ENCODE data around the gene AKAP13. TPM values are rescaled to one million over a fixed set of nuclear protein-coding genes. Genes with fewer than 3 reads are reported as not detected.

Gene AKAP13
- total and polyA plus RNA-seq, 2 donors = 84.2 to 206 TPM

DNA sequence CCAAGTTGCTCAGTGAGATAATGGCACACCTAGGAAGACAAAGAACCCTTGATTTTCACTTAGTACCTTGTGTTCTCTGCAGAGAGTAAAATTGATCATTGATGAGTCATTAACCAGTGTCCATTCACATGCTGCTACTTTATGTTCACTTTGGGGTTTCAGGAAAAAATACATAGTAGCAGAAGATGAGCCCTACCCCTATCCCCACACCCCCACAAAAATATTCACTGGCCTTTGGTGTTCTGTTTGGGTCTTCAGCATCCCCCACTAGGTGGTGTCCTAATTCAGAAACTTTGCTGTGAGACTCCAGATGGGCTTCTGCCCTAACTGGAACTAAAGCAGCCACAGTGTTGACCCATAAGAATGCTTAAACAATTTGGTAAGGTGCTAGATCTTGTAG lies 235.5 kb downstream of the AKAP13 start:
- Histone ChIP-seq H3K36me3 (ENCODE audit: insufficient read depth) (peaks cover 2% of the 10 kb centered on the region), H3K4me3 (ENCODE audit: low read depth, low read length) (no peak overlapping the region), H3K4me1 (ENCODE audit: insufficient read depth) (no peaks in the 10 kb centered on the region), H3K27ac (ENCODE audit: low read depth) (no peak overlapping the region)
- DNase-seq (ENCODE audit: extremely low spot score) = no peak

DNA sequence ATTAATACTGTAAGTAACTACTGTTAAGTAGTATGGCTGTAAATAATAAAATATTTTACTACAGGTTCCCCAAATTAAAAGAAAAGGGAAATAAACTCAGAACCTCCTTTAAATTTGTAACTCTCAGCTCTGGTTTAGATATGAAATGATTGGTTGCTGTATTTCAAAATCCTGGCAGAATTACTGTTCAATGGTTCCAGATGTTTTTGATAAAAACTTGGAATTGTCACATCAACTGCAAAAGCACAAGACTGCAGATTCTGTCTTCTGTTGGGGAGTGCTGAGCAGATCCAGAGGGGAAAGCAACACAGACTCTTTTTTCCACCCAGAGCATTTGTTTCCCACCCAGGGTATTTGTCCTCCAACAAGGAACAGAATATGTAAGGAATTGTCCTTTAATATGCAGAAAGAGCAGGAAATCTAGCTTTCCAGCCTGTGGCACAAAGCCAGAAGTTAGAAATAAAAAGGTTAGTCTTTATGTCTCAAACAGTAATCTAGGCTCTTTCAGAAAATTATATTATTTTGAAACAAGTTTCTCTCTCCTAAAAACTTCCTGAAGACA lies 236.2 kb downstream of the AKAP13 start:
- peaks cover 2% of the 10 kb centered on the region for H3K36me3 ChIP-seq (ENCODE audit: insufficient read depth)
- no peak overlapping the region for H3K27ac ChIP-seq (ENCODE audit: low read depth)
- H3K4me3 ChIP-seq (ENCODE audit: low read depth, low read length) = no peak overlapping the region
- DNase-seq (ENCODE audit: extremely low spot score) = no peak
- no peaks in the 10 kb centered on the region for H3K4me1 ChIP-seq (ENCODE audit: insufficient read depth)

- Histone ChIP-seq H3K36me3 (ENCODE audit: insufficient read depth) (peaks cover 2% of the 10 kb centered on the region), H3K4me1 (ENCODE audit: insufficient read depth) (no peaks in the 10 kb centered on the region), H3K27ac (ENCODE audit: low read depth) (peak overlapping the region; percentile 94), H3K4me3 (ENCODE audit: low read depth, low read length) (no peak overlapping the region)
- 24% methylated on average over 1 of the region's 1 CpG for WGBS
- no peak for DNase-seq (ENCODE audit: extremely low spot score)
Measured at GRCh38 chr15:85618228-85618505, 237.8 kb downstream of the AKAP13 start.

GRCh38 chr15:85618956-85619491 lies 238.6 kb downstream of the AKAP13 start:
- Histone ChIP-seq H3K4me1 (ENCODE audit: insufficient read depth) (no peaks in the 10 kb centered on the region), H3K36me3 (ENCODE audit: insufficient read depth) (peaks cover 2% of the 10 kb centered on the region), H3K4me3 (ENCODE audit: low read depth, low read length) (peak overlapping the region; percentile 47), H3K27ac (ENCODE audit: low read depth) (peak overlapping the region; percentile 94)
- peak; percentile 83 for DNase-seq (ENCODE audit: extremely low spot score)
- 3% methylated on average over 8 of the region's 8 CpGs for WGBS

- WGBS = 33% methylated on average over 9 of the region's 9 CpGs
- Histone ChIP-seq H3K4me3 (ENCODE audit: low read depth, low read length) (peak overlapping the region; percentile 47), H3K36me3 (ENCODE audit: insufficient read depth) (peaks cover 2% of the 10 kb centered on the region), H3K4me1 (ENCODE audit: insufficient read depth) (peaks cover 2% of the 10 kb centered on the region), H3K27ac (ENCODE audit: low read depth) (peak overlapping the region; percentile 94)
- no peak for DNase-seq (ENCODE audit: extremely low spot score)
Measured at GRCh38 chr15:85619992-85620689, 239.7 kb downstream of the AKAP13 start.

DNA sequence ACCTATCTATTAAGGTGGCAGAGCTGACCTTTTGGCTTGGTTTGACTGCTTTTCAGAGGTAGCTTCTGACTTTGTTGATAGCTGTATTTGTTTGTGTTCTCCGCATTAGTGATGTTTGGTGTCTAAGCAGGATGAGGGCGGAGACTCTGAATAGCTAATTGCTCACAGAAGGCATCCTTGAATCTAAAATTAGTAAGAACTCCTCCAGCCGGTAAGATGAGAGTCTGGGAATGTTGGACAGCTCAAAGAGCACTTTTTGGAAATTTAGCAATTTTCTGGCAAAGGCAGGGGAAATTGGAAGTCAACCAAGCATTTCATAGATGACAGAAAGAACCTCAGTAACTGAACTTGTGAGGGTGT lies 240.3 kb downstream of the AKAP13 start:
- H3K4me3 ChIP-seq (ENCODE audit: low read depth, low read length) = peak overlapping the region; percentile 47
- peaks cover 2% of the 10 kb centered on the region for H3K4me1 ChIP-seq (ENCODE audit: insufficient read depth)
- no peak for DNase-seq (ENCODE audit: extremely low spot score)
- no peak overlapping the region for H3K27ac ChIP-seq (ENCODE audit: low read depth)
- peaks cover 2% of the 10 kb centered on the region for H3K36me3 ChIP-seq (ENCODE audit: insufficient read depth)
- WGBS = 21% methylated on average over 3 of the region's 3 CpGs

GRCh38 chr15:85621094-85621493 lies 240.7 kb downstream of the AKAP13 start:
- Histone ChIP-seq H3K27ac (ENCODE audit: low read depth) (no peak overlapping the region), H3K4me3 (ENCODE audit: low read depth, low read length) (peak overlapping the region; percentile 47), H3K4me1 (ENCODE audit: insufficient read depth) (peaks cover 2% of the 10 kb centered on the region), H3K36me3 (ENCODE audit: insufficient read depth) (peaks cover 2% of the 10 kb centered on the region)
- DNase-seq (ENCODE audit: extremely low spot score) = no peak
- 61% methylated on average over 4 of the region's 4 CpGs for WGBS

GRCh38 chr15:85622221-85622831 lies 241.9 kb downstream of the AKAP13 start:
- Histone ChIP-seq H3K4me1 (ENCODE audit: insufficient read depth) (peaks cover 3% of the 10 kb centered on the region), H3K27ac (ENCODE audit: low read depth) (peak overlapping the region; percentile 43), H3K36me3 (ENCODE audit: insufficient read depth) (peaks cover 2% of the 10 kb centered on the region), H3K4me3 (ENCODE audit: low read depth, low read length) (peak overlapping the region; percentile 47)
- no peak for DNase-seq (ENCODE audit: extremely low spot score)
- 51% methylated on average over 6 of the region's 6 CpGs for WGBS

DNA sequence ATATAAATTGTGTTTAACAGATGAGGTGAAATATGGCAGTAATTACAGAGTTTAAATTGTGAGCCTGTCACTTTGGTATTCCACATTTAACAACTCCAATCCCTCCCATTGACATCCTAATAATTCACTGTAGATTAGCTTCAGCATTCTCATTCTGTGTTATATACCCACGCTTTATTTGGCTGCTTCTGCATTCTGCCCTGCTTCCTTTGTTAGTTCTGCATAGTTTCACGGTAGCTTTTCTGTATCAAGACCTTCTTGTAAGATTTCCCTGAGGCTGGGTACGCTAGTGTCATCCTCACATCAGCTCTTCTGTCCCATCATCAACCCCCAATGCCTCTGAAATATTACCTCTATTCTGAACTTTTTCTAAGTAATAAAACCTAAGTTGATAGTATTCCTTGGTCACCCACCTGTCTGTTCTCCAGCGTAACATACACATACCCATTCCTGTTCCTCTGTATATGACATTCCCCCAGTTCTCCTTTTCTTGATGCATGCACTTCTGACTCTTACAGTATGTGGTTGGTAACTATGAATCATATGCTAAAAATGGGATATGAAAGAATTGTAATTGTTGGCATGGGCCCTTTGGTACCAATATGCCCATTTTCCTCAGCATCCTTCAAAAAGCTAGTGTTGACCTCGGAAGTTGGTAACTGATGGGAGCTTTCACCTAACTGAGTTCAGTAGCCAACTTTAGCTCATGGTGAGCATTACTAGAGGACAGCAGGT lies 243.1 kb downstream of the AKAP13 start:
- Histone ChIP-seq H3K27ac (ENCODE audit: low read depth) (no peak overlapping the region), H3K4me3 (ENCODE audit: low read depth, low read length) (peak overlapping the region; percentile 12), H3K36me3 (ENCODE audit: insufficient read depth) (peaks cover 2% of the 10 kb centered on the region), H3K4me1 (ENCODE audit: insufficient read depth) (peaks cover 3% of the 10 kb centered on the region)
- DNase-seq (ENCODE audit: extremely low spot score) = no peak
- 58% methylated on average over 5 of the region's 5 CpGs for WGBS

DNA sequence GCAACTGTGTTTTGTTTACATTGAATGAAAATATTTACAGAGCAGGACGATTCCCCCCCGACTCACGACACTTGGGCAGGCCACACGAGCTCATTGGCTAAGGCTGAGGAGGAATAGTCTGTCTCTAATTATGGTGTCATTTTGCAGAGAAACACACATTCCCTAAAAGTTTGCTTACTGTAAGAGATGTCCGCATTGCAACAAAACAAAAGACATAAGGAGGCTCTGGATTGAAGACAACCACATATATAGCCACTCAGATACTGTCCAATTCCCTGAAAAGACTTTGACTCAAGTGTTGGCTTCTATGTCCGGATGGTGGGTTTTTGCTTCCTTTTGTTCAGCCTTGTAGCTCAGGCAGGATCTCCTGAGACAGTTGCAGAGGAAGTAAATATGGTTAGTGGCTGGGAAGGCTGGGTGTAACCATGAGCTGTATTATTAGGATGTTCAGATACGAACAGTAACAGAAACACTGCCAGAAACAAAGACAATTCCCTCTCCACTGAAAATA lies 243.9 kb downstream of the AKAP13 start:
- 27% methylated on average over 7 of the region's 7 CpGs for WGBS
- Histone ChIP-seq H3K4me1 (ENCODE audit: insufficient read depth) (peaks cover 3% of the 10 kb centered on the region), H3K36me3 (ENCODE audit: insufficient read depth) (no peaks in the 10 kb centered on the region), H3K4me3 (ENCODE audit: low read depth, low read length) (peak overlapping the region; percentile 12), H3K27ac (ENCODE audit: low read depth) (no peak overlapping the region)
- no peak for DNase-seq (ENCODE audit: extremely low spot score)

DNA sequence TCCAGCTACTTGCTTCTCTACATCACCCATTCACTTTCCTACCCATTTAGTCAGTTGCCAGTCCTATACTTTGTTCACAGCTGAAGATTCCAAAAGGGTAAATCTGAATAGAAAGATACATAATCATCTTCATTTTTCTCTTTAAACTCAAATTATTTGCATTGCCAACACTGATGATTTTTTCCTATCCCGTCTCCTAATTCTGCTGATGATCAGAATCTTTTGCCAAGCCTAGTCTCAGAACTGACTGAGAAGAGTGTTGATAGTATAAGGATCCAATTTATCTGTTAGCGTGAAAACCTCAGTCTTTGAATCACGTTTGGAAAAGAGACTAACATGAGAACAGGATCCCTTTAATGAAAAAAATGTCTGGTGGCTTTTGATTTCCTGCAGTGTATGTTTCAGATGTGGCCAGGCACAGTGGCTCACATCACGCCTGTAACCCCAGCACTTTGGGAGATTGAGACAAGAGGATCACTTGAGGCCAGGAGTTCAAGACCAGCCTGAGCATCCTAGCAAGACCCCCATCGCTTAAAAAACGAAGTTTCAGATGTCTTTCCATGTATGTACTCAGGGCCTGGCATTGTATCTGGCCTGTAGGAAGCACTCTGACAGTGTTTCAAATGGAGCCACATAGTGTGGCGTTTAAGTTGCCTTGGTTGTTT lies 244.9 kb downstream of the AKAP13 start:
- Histone ChIP-seq H3K4me3 (ENCODE audit: low read depth, low read length) (no peak overlapping the region), H3K36me3 (ENCODE audit: insufficient read depth) (no peaks in the 10 kb centered on the region), H3K27ac (ENCODE audit: low read depth) (peak overlapping the region; percentile 3), H3K4me1 (ENCODE audit: insufficient read depth) (peaks cover 3% of the 10 kb centered on the region)
- 71% methylated on average over 7 of the region's 7 CpGs for WGBS
- DNase-seq (ENCODE audit: extremely low spot score) = no peak

DNA sequence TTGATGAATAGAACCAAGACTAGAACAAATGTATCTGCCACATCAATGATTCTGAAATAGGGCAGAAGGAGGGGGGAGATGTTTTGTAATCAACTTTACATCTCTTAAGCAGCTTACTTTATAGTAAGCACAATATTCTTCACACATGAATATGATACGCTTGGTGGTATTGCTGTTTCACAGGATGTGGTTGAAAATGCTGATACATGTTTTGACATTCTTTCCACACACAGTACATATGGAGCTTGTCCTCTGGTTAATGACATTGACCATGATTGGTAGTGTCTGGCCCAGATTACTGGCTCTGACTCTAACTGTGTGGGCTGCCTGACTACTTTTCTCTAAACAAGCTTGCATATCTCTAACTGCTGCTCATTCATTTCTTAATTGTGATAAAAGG lies 245.5 kb downstream of the AKAP13 start:
- WGBS = 46% methylated on average over 1 of the region's 1 CpG
- Histone ChIP-seq H3K36me3 (ENCODE audit: insufficient read depth) (no peaks in the 10 kb centered on the region), H3K4me3 (ENCODE audit: low read depth, low read length) (no peak overlapping the region), H3K27ac (ENCODE audit: low read depth) (no peak overlapping the region), H3K4me1 (ENCODE audit: insufficient read depth) (peaks cover 3% of the 10 kb centered on the region)
- DNase-seq (ENCODE audit: extremely low spot score) = no peak

- Histone ChIP-seq H3K4me1 (ENCODE audit: insufficient read depth) (peaks cover 3% of the 10 kb centered on the region), H3K4me3 (ENCODE audit: low read depth, low read length) (no peak overlapping the region), H3K27ac (ENCODE audit: low read depth) (no peak overlapping the region), H3K36me3 (ENCODE audit: insufficient read depth) (no peaks in the 10 kb centered on the region)
- WGBS = 81% methylated on average over 6 of the region's 6 CpGs
- DNase-seq (ENCODE audit: extremely low spot score) = no peak
Measured at GRCh38 chr15:85627213-85627935, 247.0 kb downstream of the AKAP13 start.

Measured in urinary bladder (tissue), 4 donors.